K562 (cell line): Measurements from ENCODE around the gene GABRQ. TPM values are rescaled to one million over a fixed set of nuclear protein-coding genes. Genes with fewer than 3 reads are reported as not detected.

ENCODE experiments used
- ATAC-seq: fragments of 200-7000 bp; cut with Tn5 transposase; 3 replicates; pipeline ENCODE4 v1.9.1; 2020; ENCODE audit warnings: moderate library complexity
- BruUV-seq: library from RNA; stranded (reverse); fragments of 400-500 nt; replicated peaks from 2 replicates; lab custom pipeline; 2021; lab: Mats Ljungman, UMichigan
- CTCF ChIA-PET: fragments of 300-600 bp; formaldehyde crosslinking; extraction: SDS; loops from one replicate; lab custom pipeline; 2021; ENCODE audit warnings: low intra/inter-chr PET ratio; lab: Yijun Ruan, JAX
- POLR2A ChIA-PET: fragments of 300-600, 350-650 bp; sonication (Branson Sonifier 250); formaldehyde crosslinking; extraction: SDS; loops from one replicate; lab custom pipeline; 2021; ENCODE audit warnings: antibody characterized with exemption, inconsistent platforms; lab: Yijun Ruan, JAX
- DNase-seq, 4 experiments: peaks; one replicate each; pipeline versions ENCODE4 v3.0.0 to v3.0.0-alpha.2; 2011 to 2018; ENCODE audit warnings: low spot score in 3 of 4, mixed read lengths in 3 of 4; ENCODE audit errors: extremely low read depth in 1 of 4
- FAIRE-seq: peaks from 2 replicates; lab custom pipeline; 2011; peaks lifted over from hg19 to GRCh38; lab: Jason Lieb, UNC
- H2AFZ ChIP-seq: 2 replicates; pipeline ENCODE4 v1.6.0; 2011; ENCODE audit warnings: low read depth, low read length, control low read depth, inconsistent platforms
- H3K27ac ChIP-seq: fragments of 200-600 bp; 3 replicates; pipeline ENCODE4 v1.8.0; 2011; ENCODE audit warnings: low read depth, mild to moderate bottlenecking, control low read depth, inconsistent platforms, low read length, moderate library complexity, mixed read lengths; ENCODE audit errors: extremely low read depth
- H3K27me3 ChIP-seq, 2 experiments: fragments of 300-600 bp in 1 of 2; 2 replicates in 1 of 2; 3 replicates in 1 of 2; pipeline versions ENCODE4 v1.6.0 to v1.8.0; 2011; ENCODE audit warnings: inconsistent platforms in 2 of 2, low read length in 2 of 2, mild to moderate bottlenecking in 1 of 2, mixed read lengths in 1 of 2, moderate library complexity in 1 of 2; ENCODE audit not compliant: control insufficient read depth in 2 of 2, insufficient read depth in 2 of 2
- H3K36me3 ChIP-seq: fragments of 300-600 bp; 3 replicates; pipeline ENCODE4 v1.8.0; 2011; ENCODE audit warnings: mild to moderate bottlenecking, low read length, inconsistent platforms; ENCODE audit not compliant: control insufficient read depth, insufficient read depth
- H3K4me1 ChIP-seq, 2 experiments: fragments of 200-600 bp in 1 of 2; replicated peaks in 1 of 2; 2 replicates in 1 of 2; 3 replicates in 1 of 2; pipeline versions ENCODE4 v1.5.1 to v1.8.0; 2011; ENCODE audit warnings: inconsistent platforms in 2 of 2, low read length in 2 of 2, mild to moderate bottlenecking in 1 of 2, mixed read lengths in 1 of 2, moderate library complexity in 1 of 2; ENCODE audit not compliant: control insufficient read depth in 2 of 2, insufficient read depth in 2 of 2
- H3K4me2 ChIP-seq: 2 replicates; pipeline ENCODE4 v1.6.1; 2011; ENCODE audit warnings: low read length, control low read depth, inconsistent platforms, mixed read lengths; ENCODE audit not compliant: insufficient read depth
- H3K4me3 ChIP-seq: fragments of 200-600 bp; sonication (generic), shearing (Covaris generic); 2 replicates; pipeline ENCODE4 v1.5.1; 2016; ENCODE audit warnings: control low read depth, inconsistent platforms
- H3K79me2 ChIP-seq: fragments of 200-600 bp; 3 replicates; pipeline ENCODE4 v1.8.0; 2011; ENCODE audit warnings: low read length, inconsistent platforms; ENCODE audit not compliant: control insufficient read depth, insufficient read depth
- H3K9ac ChIP-seq, 2 experiments: 2 replicates each; pipeline versions ENCODE4 v1.6.0 to v1.6.1; 2011; ENCODE audit warnings: low read depth in 2 of 2, low read length in 2 of 2, control low read depth in 1 of 2, inconsistent platforms in 1 of 2, mild to moderate bottlenecking in 1 of 2, mixed read lengths in 1 of 2; ENCODE audit not compliant: insufficient read depth in 1 of 2
- H3K9me1 ChIP-seq: one replicate; pipeline ENCODE4 v1.6.0; 2011; ENCODE audit warnings: inconsistent platforms, mild to moderate bottlenecking, low read length, moderate library complexity; ENCODE audit not compliant: control insufficient read depth, insufficient read depth
- H3K9me3 ChIP-seq: replicated peaks from 2 replicates; pipeline ENCODE4 v1.5.1; 2011; ENCODE audit warnings: low read depth, low read length, inconsistent platforms; ENCODE audit not compliant: control insufficient read depth, insufficient read depth
- H4K20me1 ChIP-seq: replicated peaks from 2 replicates; pipeline ENCODE4 v1.6.1; 2011; ENCODE audit warnings: low read length, inconsistent platforms, mixed read lengths; ENCODE audit not compliant: control insufficient read depth, insufficient read depth
- COPS2 ChIP-seq: fragments of 450-650 bp; conservative IDR thresholded peaks from 2 replicates; pipeline ENCODE4 v1.6.1; 2016; ENCODE audit warnings: mild to moderate bottlenecking, moderate library complexity
- EHMT2 ChIP-seq: fragments of 450-650 bp; IDR thresholded peaks from 2 replicates; pipeline ENCODE4 v1.6.1; 2018; ENCODE audit warnings: antibody characterized with exemption
- HSF4 ChIP-seq: fragments of 250-450 bp; sonication (Bioruptor Pico); IDR thresholded peaks from 2 replicates; pipeline ENCODE4 v2.1.2; 2022; ENCODE audit warnings: mild to moderate bottlenecking, moderate library complexity, borderline replicate concordance
- KDM4B ChIP-seq, 2 experiments: fragments of 450-650 bp in 1 of 2; sonication (generic) in 1 of 2; IDR thresholded peaks; 2 replicates each; pipeline ENCODE4 v1.6.1; 2016 to 2017; ENCODE audit warnings: borderline replicate concordance in 2 of 2, antibody characterized with exemption in 1 of 2, low read depth in 1 of 2, mild to moderate bottlenecking in 1 of 2
- NUFIP1 ChIP-seq: fragments of 450-650 bp; IDR thresholded peaks from 2 replicates; pipeline ENCODE4 v1.6.1; 2018; ENCODE audit not compliant: partially characterized antibody
- POLR3G ChIP-seq: IDR thresholded peaks from 2 replicates; pipeline ENCODE4 v1.6.1; 2011; ENCODE audit not compliant: insufficient read length, insufficient replicate concordance; ENCODE audit errors: extremely low read depth
- RBBP5 ChIP-seq: fragments of 200-600 bp; sonication (generic); IDR thresholded peaks from 2 replicates; pipeline ENCODE4 v1.6.1; 2012; ENCODE audit warnings: borderline replicate concordance, mild to moderate bottlenecking, low read length, control low read depth, inconsistent platforms; ENCODE audit not compliant: insufficient read depth, poor library complexity, severe bottlenecking
- RFX7 ChIP-seq: fragments of 250-450 bp; sonication (Bioruptor Pico); IDR thresholded peaks from 2 replicates; pipeline ENCODE4 v1.5.1; 2021; ENCODE audit warnings: mild to moderate bottlenecking
- SAFB2 ChIP-seq: fragments of 200-400 bp; formaldehyde crosslinking; IDR thresholded peaks from 2 replicates; pipeline ENCODE4 v1.6.1; 2018; ENCODE audit warnings: borderline replicate concordance, low read length, low read depth, moderate library complexity; ENCODE audit not compliant: severe bottlenecking
- SIN3B ChIP-seq: fragments of 450-650 bp; IDR thresholded peaks from 2 replicates; pipeline ENCODE4 v1.6.1; 2017; ENCODE audit warnings: low read depth, mild to moderate bottlenecking, moderate library complexity
- TCF7 ChIP-seq: sonication (generic); IDR thresholded peaks from 2 replicates; pipeline ENCODE4 v1.6.1; 2016; ENCODE audit warnings: antibody characterized with exemption, borderline replicate concordance
- ZBTB9 ChIP-seq: fragments of 450-650 bp; formaldehyde crosslinking; IDR thresholded peaks from 2 replicates; pipeline ENCODE4 v1.4.0; 2020; ENCODE audit warnings: mild to moderate bottlenecking, moderate library complexity
- ZNF217 ChIP-seq: sonication (generic); formaldehyde crosslinking; IDR thresholded peaks from 2 replicates; pipeline ENCODE4 v1.8.0; 2022; ENCODE audit warnings: mild to moderate bottlenecking, missing genetic modification reagents
- ZNF232 ChIP-seq: sonication (generic); formaldehyde crosslinking; IDR thresholded peaks from 2 replicates; pipeline ENCODE4 v1.8.0; 2022; ENCODE audit warnings: mild to moderate bottlenecking, missing genetic modification reagents
- ZNF561 ChIP-seq: fragments of 450-650 bp; formaldehyde crosslinking; conservative IDR thresholded peaks from 2 replicates; pipeline ENCODE4 v1.4.0; 2020; ENCODE audit warnings: mild to moderate bottlenecking, moderate library complexity
- ZNF830 ChIP-seq: fragments of 250-450 bp; sonication (Bioruptor Pico); IDR thresholded peaks from 2 replicates; pipeline ENCODE4 v1.5.0; 2021; ENCODE audit warnings: mild to moderate bottlenecking
- WGBS: fragments of 100-300 bp; shearing (Covaris generic); methylation state at CpG from one replicate; pipeline ENCODE4 v1.1.6; 2016; ENCODE audit warnings: low coverage, mixed read lengths; ENCODE audit not compliant: insufficient coverage; ENCODE audit errors: missing lambda C conversion rate; 5-methylcytosine and 5-hydroxymethylcytosine counted together
- in situ Hi-C: fragments of 300-500 bp; cut with MboI; formaldehyde crosslinking; loops from 4 replicates; pipeline ENCODE4 v1.15.0; 2018; ENCODE audit warnings: inconsistent platforms, mixed read lengths
- intact Hi-C: fragments of 100-400 bp; cut with micrococcal nuclease; formaldehyde crosslinking; loops from 2 replicates; pipeline ENCODE4 v1.14.2; 2022
- polyA plus RNA-seq, 8 experiments: library from polyadenylated mRNA; depleted of rRNA in 4 of 8; stranded (reverse) in 5 of 8; unstranded in 3 of 8; fragments of >200 nt; fragmentation: Nextera tagmentation in 2 of 8; fragmentation: Illumina TruSeq in 1 of 8; extraction: Ambion mirVana in 2 of 8; extraction: Trizol in 1 of 8; gene quantifications; 2 replicates each; pipeline versions ENCODE4 v1.2.1 to v1.2.3, GENCODE V29; 2011 to 2014; ENCODE audit warnings: inconsistent platforms in 1 of 8, missing spikeins in 1 of 8
- total RNA-seq, 7 experiments: library from RNA; depleted of rRNA in 6 of 7; stranded (reverse); fragments of >200 nt in 6 of 7; fragmentation: Illumina TruSeq in 2 of 7; extraction: Trizol in 2 of 7; gene quantifications; 2 replicates each; pipeline versions ENCODE4 v1.2.1 to v1.2.3, GENCODE V29; 2011 to 2021; ENCODE audit warnings: low replicate concordance in 1 of 7

The GABRQ gene
- total and polyA plus RNA-seq, 9 of the 15 experiments (the other 6 are each of a cell fraction or from before 2014, with no cell fraction given): 0.25 to 3.2 (median 1.8) TPM

DNA sequence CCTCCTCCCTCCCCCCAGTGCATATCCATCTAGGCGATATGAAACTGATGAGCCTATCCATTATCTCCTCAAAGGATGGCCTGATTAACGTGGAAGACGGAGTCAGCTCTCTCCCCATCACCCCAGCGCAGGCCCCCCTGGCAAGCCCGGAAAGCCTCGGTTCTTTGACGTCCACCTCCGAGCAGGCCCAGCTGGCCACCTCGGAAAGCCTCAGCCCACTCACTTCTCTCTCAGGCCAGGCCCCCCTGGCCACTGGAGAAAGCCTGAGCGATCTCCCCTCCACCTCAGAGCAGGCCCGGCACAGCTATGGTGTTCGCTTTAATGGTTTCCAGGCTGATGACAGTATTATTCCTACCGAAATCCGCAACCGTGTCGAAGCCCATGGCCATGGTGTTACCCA, 14.8 kb downstream of the GABRQ start:
- H3K9me3 ChIP-seq: no peaks in the 10 kb centered on the region
- BruUV-seq: no TSS peak
- H3K27ac ChIP-seq: no peak overlapping the region
- no peak overlapping the region for H2AFZ ChIP-seq
- H3K4me3 ChIP-seq: no peak overlapping the region
- peaks cover 0 to 8% of the 10 kb centered on the region in 2 experiments; a peak in 2 of 5 replicates for H3K4me1 ChIP-seq
- DNase-seq (no peak), ATAC-seq (no peak), FAIRE-seq (no peak)
- in situ Hi-C loops: no loop called here
- POLR2A ChIA-PET: interaction anchor here (0.6 kb wide), 1 partner anchor 900 kb away, joined by 4 read pairs; no protein-coding TSS in a partner anchor
- no peak overlapping the region for H3K9ac ChIP-seq
- H4K20me1 ChIP-seq: no peaks in the 10 kb centered on the region
- no peak for TF ChIP-seq SAFB2
- no peak for TF ChIP-seq RFX7 (CRISPR knock-in tag)
- no peak for TF ChIP-seq SIN3B
- no peak for TF ChIP-seq HSF4 (CRISPR knock-in tag)
- TF ChIP-seq, all 486 proteins: peak for 0
- no peak overlapping the region for H3K4me2 ChIP-seq
- CTCF ChIA-PET: no interaction called here
- 81% methylated on average over 11 of the region's 16 CpGs for WGBS
- H3K27me3 ChIP-seq: no peaks in the 10 kb centered on the region
- no peaks in the 10 kb centered on the region; the same call in 2 of the 3 replicates for H3K36me3 ChIP-seq
- H3K79me2 ChIP-seq: no peaks in the 10 kb centered on the region
- intact Hi-C loops: no loop called here
- H3K9me1 ChIP-seq: peaks cover 4% of the 10 kb centered on the region

DNA sequence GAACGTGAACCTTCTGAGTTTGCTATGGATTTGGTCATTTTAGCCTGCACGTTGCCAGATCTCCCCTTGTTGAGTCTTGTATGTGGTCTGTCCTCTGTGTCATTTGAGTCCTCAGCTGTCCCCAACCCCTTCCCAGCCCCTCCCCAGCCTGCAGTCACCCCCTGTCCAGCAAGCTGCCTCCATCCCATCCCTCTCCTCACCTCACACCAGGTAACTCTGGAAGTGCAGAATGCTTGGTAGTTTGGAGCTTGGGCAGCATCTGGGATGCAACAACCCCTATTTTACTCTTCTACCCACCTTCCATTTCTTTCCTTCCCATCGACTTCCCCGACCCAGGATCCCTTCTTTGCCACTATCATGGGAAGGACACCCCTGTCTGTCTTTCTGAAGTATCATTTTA, 18.4 kb downstream of the GABRQ start:
- Histone ChIP-seq H3K4me3 (no peak overlapping the region), H2AFZ (no peak overlapping the region), H3K36me3 (no peaks in the 10 kb centered on the region; the same call in 2 of the 3 replicates), H3K9me1 (no peaks in the 10 kb centered on the region), H3K27me3 (no peaks in the 10 kb centered on the region), H3K79me2 (no peaks in the 10 kb centered on the region), H3K9me3 (no peaks in the 10 kb centered on the region), H3K4me2 (no peak overlapping the region), H3K4me1 (no peaks in the 10 kb centered on the region; a peak in 1 of 5 replicates), H3K27ac (no peak overlapping the region), H3K9ac (no peak overlapping the region), H4K20me1 (0 out of 2 replicates have a peak, but pooled peaks cover 5% of the 10 kb centered on the region)
- 41% methylated on average over 4 of the region's 4 CpGs for WGBS
- FAIRE-seq: no peak
- ChIA-PET CTCF (no interaction called here), POLR2A (interaction anchor here (1.0 kb wide), 1 partner anchor 918 kb away, joined by 3 read pairs; no protein-coding TSS in a partner anchor)
- no TSS peak for BruUV-seq
- no peak for ATAC-seq
- in situ Hi-C loops (no loop called here), intact Hi-C loops (no loop called here)
- DNase-seq: no peak
- TF ChIP-seq NUFIP1: no peak
- no peak for TF ChIP-seq ZNF217 (CRISPR knock-in tag)
- TF ChIP-seq RBBP5: no peak
- no peak for TF ChIP-seq EHMT2
- TF ChIP-seq POLR3G: no peak
- no peak for TF ChIP-seq KDM4B (IDR thresholded peaks at IDR 0.05; ENCODE audit: borderline replicate concordance in 2 of 2, low read depth in 1 of 2)
- no peak for TF ChIP-seq COPS2
- TF ChIP-seq TCF7: no peak
- no peak for TF ChIP-seq ZNF830 (CRISPR knock-in tag)
- TF ChIP-seq ZNF232 (CRISPR knock-in tag): no peak
- no peak for TF ChIP-seq ZNF561 (CRISPR knock-in tag)
- no peak for TF ChIP-seq ZBTB9 (CRISPR knock-in tag)
